GM21367 (cell line): ENCODE measurements around the gene TPR.
A peak's percentile ranks its signal among the peaks of the same experiment; 100 is the strongest.

Experiments used
- ATAC-seq: cut with Tn5 transposase; IDR thresholded peaks from one replicate; pipeline ENCODE4 v1.9.1; 2021; ENCODE audit not compliant: unreplicated experiment

The TPR gene

GRCh38 chr1:186330758-186331157, 44.3 kb downstream of the TPR start:
- no peak for ATAC-seq

DNA sequence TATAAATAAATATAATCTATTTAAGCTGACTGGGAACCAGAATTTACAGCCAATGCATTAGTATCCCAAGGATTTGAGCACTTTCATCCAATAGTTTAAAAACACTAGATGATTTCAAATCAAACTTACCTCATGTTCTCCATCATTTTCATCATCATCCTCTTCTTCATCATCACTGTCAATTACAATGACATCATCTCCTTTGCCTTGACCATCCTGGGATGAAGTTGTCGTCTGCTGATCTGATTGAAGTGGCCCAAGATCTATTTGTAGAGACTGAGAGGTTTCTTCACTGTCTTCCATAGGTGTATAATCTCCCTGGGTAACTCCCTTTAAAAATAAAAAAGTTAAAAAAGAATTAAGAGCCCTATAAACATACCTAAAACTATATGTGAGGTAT, 47.7 kb downstream of the TPR start:
- no peak for ATAC-seq

- ATAC-seq = no peak
Measured at GRCh38 chr1:186326009-186326408, 49.0 kb downstream of the TPR start.

- ATAC-seq = no peak
Measured at GRCh38 chr1:186325239-186325638, 49.8 kb downstream of the TPR start.

DNA sequence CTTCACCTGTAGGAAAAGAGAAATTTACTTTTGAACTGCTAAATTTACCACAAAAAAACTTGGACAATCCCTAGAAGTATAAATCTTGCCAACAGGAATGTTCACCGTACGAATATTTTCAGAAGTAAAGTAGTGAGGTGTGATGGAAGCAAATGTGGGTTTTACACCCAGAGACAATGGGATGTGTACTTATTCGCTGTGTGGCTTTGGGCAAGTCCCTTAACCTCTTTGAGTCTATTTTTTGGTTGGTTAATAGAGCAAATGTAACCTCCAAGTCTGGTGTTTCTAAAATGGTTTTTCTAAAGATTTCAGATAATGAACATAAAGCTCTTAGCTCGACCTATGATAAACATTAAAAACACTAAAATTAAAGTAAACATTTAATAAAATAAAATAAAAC, 51.2 kb downstream of the TPR start:
- ATAC-seq = no peak

- ATAC-seq = no peak
Measured at GRCh38 chr1:186315570-186315969, 59.5 kb downstream of the TPR start.

DNA sequence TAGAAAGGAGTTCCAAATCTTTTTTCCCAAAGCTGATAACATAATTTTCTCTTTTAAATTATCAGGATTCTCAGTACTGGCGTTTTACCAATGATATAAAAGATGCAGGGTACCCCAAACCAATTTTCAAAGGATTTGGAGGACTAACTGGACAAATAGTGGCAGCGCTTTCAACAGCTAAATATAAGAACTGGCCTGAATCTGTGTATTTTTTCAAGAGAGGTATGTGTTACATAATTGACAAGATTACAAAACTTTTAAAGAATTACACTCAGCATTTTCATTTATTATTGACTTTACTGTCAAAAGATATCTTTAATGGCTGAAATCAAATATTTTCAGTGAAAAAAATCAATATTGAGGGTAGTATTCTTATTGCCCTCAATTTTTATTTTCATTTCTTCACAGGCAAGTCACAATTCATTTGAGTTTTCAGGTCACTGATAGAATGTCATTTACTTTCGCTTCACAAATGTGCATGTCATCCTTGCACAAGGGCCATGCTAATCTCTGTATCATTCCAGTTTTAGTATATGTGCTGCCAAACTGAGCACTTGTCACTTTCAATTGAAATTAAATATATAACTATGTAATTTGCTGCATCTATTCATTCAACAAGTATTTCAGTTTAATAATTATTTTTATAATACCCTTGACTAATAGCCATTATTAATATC, 63.5 kb downstream of the TPR start:
- no peak for ATAC-seq

- no peak for ATAC-seq
Measured at GRCh38 chr1:186310307-186310706, 64.7 kb downstream of the TPR start.

DNA sequence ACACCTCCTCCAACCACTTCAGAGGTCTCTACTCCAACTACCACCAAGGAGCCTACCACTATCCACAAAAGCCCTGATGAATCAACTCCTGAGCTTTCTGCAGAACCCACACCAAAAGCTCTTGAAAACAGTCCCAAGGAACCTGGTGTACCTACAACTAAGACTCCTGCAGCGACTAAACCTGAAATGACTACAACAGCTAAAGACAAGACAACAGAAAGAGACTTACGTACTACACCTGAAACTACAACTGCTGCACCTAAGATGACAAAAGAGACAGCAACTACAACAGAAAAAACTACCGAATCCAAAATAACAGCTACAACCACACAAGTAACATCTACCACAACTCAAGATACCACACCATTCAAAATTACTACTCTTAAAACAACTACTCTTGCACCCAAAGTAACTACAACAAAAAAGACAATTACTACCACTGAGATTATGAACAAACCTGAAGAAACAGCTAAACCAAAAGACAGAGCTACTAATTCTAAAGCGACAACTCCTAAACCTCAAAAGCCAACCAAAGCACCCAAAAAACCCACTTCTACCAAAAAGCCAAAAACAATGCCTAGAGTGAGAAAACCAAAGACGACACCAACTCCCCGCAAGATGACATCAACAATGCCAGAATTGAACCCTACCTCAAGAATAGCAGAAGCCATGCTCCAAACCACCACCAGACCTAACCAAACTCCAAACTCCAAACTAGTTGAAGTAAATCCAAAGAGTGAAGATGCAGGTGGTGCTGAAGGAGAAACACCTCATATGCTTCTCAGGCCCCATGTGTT, 66.6 kb downstream of the TPR start:
- ATAC-seq = no peak

DNA sequence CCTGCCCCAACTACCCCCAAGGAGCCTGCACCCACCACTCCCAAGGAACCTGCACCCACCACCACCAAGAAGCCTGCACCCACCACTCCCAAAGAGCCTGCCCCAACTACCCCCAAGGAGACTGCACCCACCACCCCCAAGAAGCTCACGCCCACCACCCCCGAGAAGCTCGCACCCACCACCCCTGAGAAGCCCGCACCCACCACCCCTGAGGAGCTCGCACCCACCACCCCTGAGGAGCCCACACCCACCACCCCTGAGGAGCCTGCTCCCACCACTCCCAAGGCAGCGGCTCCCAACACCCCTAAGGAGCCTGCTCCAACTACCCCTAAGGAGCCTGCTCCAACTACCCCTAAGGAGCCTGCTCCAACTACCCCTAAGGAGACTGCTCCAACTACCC, 67.6 kb downstream of the TPR start:
- ATAC-seq = no peak

- no peak for ATAC-seq
Measured at GRCh38 chr1:186306533-186306932, 68.5 kb downstream of the TPR start.

DNA sequence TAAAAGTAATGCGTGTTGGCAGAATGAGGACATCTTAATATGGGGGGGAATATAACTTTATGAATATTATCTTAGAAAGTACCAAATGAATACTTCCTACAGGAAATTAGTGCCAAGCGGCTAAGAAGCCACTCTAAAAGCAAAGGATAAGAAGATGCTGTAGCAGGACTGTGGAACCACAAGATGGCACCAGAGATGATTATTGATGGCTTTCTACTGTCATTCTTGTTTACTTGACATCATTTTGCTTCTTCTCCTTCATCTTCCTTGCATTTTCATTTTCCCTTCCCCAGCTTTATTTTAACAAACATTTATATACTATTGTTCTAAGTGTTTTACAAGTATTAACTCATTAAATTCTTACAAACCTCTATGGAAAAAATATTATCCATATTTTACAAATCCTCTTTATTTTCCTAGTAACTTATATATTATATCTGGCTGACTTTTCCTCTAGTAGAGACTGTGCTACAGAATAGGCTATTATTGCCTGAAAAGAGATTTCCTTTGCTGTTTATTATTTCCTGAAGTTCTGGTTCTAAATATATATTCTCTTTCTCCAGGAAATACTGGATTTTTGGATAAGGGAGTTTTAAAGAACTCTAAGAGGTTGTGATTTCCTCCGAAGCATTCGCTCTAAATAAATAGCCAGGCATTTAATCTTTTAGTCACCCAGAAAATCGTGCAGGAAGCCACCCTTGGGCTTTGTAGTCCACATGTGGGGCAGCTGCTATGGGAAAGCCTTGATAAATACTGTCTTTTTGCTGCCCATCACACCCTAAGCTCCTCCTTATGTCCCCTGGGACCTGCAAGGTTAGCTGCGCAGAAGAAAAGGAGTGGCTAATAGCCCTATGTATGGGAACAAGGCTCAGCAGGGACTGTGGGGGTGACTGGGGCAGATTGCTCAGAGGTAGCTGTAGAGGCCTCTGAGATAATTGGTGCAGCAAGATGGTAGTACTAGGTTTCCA, 69.8 kb downstream of the TPR start:
- ATAC-seq = peak; percentile 80

DNA sequence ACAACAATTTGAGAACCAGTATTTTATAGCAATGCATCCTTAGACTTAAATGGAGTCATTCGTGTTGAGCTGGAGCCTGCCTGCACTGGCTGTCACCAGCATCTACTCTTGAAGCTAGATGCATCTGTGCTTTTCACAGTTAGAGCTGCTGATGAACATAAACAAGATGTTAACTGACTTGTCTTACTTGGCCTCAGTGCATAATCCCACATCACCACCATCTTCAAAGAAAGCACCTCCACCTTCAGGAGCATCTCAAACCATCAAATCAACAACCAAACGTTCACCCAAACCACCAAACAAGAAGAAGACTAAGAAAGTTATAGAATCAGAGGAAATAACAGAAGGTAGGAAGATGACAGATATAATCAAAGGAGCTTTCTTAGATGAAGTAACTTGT, 71.1 kb downstream of the TPR start:
- no peak for ATAC-seq

DNA sequence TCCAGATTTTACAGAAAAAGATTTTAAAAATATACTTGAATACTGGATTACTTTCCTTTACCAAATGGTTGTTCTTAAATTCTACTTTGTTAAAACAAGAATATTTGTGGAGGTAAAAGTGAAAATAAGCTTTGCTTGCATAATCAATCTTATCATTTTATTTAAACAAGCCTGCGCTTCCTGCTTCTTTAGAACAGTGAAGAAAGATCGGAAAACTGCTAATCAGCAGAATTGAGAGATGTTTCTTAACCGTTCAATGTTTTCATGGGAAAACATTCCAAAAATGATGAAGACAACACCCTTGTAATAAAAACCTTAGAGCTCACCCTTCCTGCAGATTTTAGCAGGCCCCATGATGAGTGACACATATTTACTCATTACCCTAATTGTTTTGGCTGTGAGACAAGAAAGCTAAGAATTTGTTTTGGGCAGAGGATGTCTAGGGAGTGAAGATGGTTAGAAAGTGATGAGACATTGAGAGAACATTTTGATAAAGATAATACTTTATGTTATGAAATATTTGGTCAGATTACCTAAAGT, 72.6 kb downstream of the TPR start:
- no peak for ATAC-seq

DNA sequence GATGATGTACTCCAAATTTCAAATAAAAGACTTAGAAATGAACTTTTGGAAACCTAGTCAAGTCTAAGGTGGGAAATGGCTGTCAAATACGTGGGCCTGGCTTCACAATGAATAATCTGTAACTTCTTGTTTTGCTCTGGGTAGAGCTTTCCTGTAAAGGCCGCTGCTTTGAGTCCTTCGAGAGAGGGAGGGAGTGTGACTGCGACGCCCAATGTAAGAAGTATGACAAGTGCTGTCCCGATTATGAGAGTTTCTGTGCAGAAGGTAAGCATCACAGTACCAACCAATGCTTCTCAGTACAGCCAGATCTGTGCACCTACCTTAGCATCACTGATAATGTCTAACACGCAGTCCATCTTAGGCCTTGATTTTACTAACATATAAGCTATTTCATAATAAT, 73.6 kb downstream of the TPR start:
- no peak for ATAC-seq

DNA sequence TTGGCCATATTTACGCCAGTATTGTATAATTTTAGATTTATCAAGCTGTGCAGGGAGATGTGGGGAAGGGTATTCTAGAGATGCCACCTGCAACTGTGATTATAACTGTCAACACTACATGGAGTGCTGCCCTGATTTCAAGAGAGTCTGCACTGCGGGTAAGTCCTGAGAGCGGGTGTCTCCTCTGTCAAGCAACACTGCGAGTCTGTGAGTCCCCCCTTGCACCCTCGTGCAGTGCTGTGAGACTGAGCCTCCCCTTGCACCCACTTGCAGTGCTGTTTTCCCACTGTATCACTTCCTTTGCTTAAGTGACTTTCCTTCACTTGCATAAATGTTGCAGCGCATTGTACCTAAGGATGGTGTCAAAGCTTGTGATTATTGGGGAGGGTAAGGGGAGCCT, 75.0 kb downstream of the TPR start:
- no peak for ATAC-seq

DNA sequence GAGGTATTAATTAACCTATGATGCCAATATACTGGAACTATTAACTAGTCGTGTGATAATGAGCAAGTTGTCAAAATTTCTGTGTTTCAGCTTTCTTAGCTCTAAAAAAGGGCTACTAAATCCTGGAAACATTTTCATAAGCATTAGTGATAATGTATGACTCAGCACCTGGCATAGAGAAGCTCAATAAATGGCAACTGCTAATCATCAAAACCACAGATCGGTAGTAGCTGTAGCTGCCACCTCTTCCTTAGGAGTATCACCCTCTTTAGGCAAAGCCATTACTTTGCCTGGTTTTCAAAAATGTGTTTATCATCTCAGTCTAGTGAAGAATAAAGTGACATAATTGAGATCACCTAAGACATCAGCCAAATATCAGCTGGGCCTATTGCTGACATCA, 75.5 kb downstream of the TPR start:
- ATAC-seq = no peak

GRCh38 chr1:186298851-186299250, 76.2 kb downstream of the TPR start:
- ATAC-seq = no peak

GRCh38 chr1:186297439-186298045, 77.5 kb downstream of the TPR start:
- ATAC-seq = no peak

DNA sequence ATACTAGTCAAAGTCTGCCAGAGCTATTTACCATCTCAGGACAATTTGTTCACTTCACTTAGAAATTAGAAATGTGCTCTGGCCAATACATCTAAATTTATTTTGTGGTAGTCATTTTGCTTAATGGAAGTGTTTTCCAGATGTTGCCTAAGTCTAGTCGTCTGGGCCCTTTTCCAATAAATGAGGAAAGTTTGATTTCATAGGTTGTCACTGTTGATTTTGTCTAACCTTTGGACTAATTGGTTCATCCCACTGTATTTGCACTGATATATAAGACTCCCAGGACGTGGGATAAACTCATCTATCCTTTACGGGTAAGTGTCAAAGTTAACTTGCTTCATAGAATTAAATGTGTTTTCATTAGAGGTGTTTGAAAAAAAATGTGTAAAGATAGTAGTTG, 79.1 kb downstream of the TPR start, which contains the start of gene PRG4:
Gene PRG4, plus strand, starts transcription at position 300 of the 400 bp plus-strand sequence.
- no peak for ATAC-seq

DNA sequence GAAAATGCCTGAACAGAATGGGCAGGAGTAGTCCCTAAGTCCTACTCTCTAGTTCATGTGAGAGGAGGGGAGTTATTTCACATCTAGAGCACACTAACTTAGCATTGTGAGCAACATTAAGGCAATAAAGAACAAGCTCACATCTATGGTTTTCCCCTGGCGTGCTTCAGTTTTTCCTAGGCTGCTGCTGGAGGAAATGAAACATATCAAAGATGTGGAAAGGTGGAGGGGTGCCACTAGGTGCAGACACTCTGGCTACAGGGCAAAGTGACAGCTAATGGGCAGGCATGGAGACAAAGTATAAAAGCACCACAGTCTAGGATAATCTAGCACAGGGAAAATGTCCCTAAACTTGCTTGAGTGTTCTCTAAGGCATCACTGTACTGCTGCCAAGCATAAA, 82.2 kb downstream of the TPR start:
- no peak for ATAC-seq
